WERI-Rb-1 (cell line): ENCODE data around the gene ATP2A1.

Experiments
- DNase-seq: peaks from one replicate; pipeline ENCODE4 v3.0.0-alpha.2; 2020
- H3K27ac ChIP-seq: fragments of 250-450 bp; sonication (Bioruptor Pico); 2 replicates; pipeline ENCODE4 v1.5.1; 2020; ENCODE audit warnings: mild to moderate bottlenecking, moderate library complexity
- H3K27me3 ChIP-seq: fragments of 250-450 bp; sonication (Bioruptor Pico); 2 replicates; pipeline ENCODE4 v1.5.1; 2021; ENCODE audit warnings: mild to moderate bottlenecking, low read depth, moderate library complexity; ENCODE audit not compliant: insufficient read depth, severe bottlenecking
- H3K36me3 ChIP-seq: fragments of 250-450 bp; sonication (Bioruptor Pico); 2 replicates; pipeline ENCODE4 v1.5.1; 2020; ENCODE audit warnings: mild to moderate bottlenecking, moderate library complexity
- H3K4me3 ChIP-seq: 2 replicates; pipeline ENCODE4 v1.5.1; 2011; ENCODE audit warnings: low read depth, mild to moderate bottlenecking, control low read depth, low read length
- H3K9me3 ChIP-seq: fragments of 250-450 bp; sonication (Bioruptor Pico); 2 replicates; pipeline ENCODE4 v1.5.1; 2021; ENCODE audit warnings: mild to moderate bottlenecking, moderate library complexity; ENCODE audit not compliant: severe bottlenecking
- TF ChIP-seq, protein P1 (sequence below): IDR thresholded peaks from 2 replicates; pipeline ENCODE4 v1.5.1; 2011; ENCODE audit warnings: low read depth, mild to moderate bottlenecking, control low read depth, inconsistent platforms, low read length

ATP2A1 gene

DNA sequence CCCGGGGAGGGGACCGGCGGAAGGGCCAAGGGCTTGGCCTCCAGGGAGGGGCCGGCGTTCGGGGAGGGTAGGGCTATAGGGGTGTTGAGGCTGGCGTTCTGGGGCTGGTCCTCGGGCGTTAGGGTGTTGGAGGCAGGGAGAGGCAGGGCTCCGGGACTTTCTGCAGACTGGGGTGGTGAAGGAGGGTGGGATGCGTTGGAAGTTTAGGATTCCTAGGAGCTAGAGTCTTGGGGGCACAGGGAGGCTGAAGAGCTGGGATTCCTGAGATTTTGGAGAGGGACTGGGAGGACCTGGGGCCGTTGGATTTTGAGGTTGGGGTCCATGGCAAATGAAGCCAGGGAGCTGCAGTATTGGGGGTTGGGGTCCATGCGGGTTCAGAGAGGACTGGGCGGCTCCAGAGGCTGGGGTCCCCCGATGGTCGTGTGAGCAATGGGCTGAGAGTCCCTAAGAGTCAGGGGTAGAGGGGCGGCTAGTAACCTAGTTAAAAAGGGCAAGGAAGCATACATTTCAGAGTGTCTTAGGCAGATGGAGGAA, 73.2 kb downstream of the ATP2A1 start:
- no peaks in the 10 kb centered on the region for H3K9me3 ChIP-seq
- H3K27me3 ChIP-seq = no peaks in the 10 kb centered on the region
- H3K27ac ChIP-seq = peak overlapping the region; percentile 79
- TF ChIP-seq, protein P1, sequence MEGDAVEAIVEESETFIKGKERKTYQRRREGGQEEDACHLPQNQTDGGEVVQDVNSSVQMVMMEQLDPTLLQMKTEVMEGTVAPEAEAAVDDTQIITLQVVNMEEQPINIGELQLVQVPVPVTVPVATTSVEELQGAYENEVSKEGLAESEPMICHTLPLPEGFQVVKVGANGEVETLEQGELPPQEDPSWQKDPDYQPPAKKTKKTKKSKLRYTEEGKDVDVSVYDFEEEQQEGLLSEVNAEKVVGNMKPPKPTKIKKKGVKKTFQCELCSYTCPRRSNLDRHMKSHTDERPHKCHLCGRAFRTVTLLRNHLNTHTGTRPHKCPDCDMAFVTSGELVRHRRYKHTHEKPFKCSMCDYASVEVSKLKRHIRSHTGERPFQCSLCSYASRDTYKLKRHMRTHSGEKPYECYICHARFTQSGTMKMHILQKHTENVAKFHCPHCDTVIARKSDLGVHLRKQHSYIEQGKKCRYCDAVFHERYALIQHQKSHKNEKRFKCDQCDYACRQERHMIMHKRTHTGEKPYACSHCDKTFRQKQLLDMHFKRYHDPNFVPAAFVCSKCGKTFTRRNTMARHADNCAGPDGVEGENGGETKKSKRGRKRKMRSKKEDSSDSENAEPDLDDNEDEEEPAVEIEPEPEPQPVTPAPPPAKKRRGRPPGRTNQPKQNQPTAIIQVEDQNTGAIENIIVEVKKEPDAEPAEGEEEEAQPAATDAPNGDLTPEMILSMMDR = no peak
- H3K4me3 ChIP-seq = peak overlapping the region; percentile 93
- DNase-seq = peak; percentile 35
- peaks cover 42% of the 10 kb centered on the region for H3K36me3 ChIP-seq
